Astrocyte of the spinal cord (primary cell): ENCODE data around the gene ADNP.

ENCODE experiments used
- DNase-seq: peaks from one replicate; pipeline ENCODE4 v3.0.0; 2011; ENCODE audit warnings: low read depth, low spot score
- H3K4me3 ChIP-seq: 2 replicates; pipeline ENCODE4 v1.5.1; 2011; ENCODE audit warnings: low read depth, mild to moderate bottlenecking, low read length, moderate library complexity
- CTCF ChIP-seq: IDR thresholded peaks from 2 replicates; pipeline ENCODE4 v1.5.1; 2012; ENCODE audit warnings: low read depth, mild to moderate bottlenecking, low read length, inconsistent platforms
- in situ Hi-C: cut with HindIII; loops from 2 replicates; pipeline ENCODE4 v1.10.0; 2017; ENCODE audit warnings: low sequenced_read_pairs

ADNP gene

GRCh38 chr20:50904067-50904570 lies 27.1 kb downstream of the ADNP start:
- no peak overlapping the region for H3K4me3 ChIP-seq
- DNase-seq, result no peak
- in situ Hi-C loops, result no loop called here
- TF ChIP-seq CTCF, result no peak

GRCh38 chr20:50903353-50904051 lies 27.7 kb downstream of the ADNP start:
- TF ChIP-seq CTCF, result no peak
- no peak for DNase-seq
- in situ Hi-C loops, result no loop called here
- H3K4me3 ChIP-seq, result no peak overlapping the region

- no peak for DNase-seq
- no peak overlapping the region for H3K4me3 ChIP-seq
- in situ Hi-C loops, result no loop called here
- TF ChIP-seq CTCF, result no peak
Measured at GRCh38 chr20:50901301-50901700, 29.9 kb downstream of the ADNP start.

GRCh38 chr20:50900261-50900660 lies 31.0 kb downstream of the ADNP start:
- no peak for DNase-seq
- in situ Hi-C loops, result no loop called here
- no peak for TF ChIP-seq CTCF

GRCh38 chr20:50898475-50898874 lies 32.8 kb downstream of the ADNP start:
- TF ChIP-seq CTCF, result no peak
- DNase-seq, result no peak
- H3K4me3 ChIP-seq, result no peak overlapping the region
- in situ Hi-C loops, result no loop called here

More at GRCh38 chr20:50900261-50900660, 31.0 kb downstream of the ADNP start:
- H3K4me3 ChIP-seq, result no peak overlapping the region

GRCh38 chr20:50895111-50895830 lies 36.0 kb downstream of the ADNP start:
- in situ Hi-C loops, result no loop called here
- no peak overlapping the region for H3K4me3 ChIP-seq
- DNase-seq, result no peak
- TF ChIP-seq CTCF, result no peak
